Dendritic cell treated with granulocyte-macrophage colony-stimulating factor and Interleukin-4, amounts not matched to agents 40 ng/mL and 50 ng/mL, for 4 days (primary cell): ENCODE results near the gene RAPGEF2.
"Not testable (repeated sequence)": the region's sequence is repeated elsewhere in the genome, so short reads cannot be mapped to it uniquely, and the experiment has no call there.

Experiments
- H3K27ac Mint-ChIP-seq: one replicate; pipeline ENCODE4 v1.8.0; 2022; ENCODE audit warnings: mild to moderate bottlenecking, mixed read lengths
- H3K27me3 Mint-ChIP-seq: one replicate; pipeline ENCODE4 v1.8.0; 2022; ENCODE audit warnings: mild to moderate bottlenecking, mixed read lengths
- H3K36me3 Mint-ChIP-seq: one replicate; pipeline ENCODE4 v1.8.0; 2022; ENCODE audit warnings: low read depth, mixed read lengths
- H3K4me1 Mint-ChIP-seq: one replicate; pipeline ENCODE4 v1.8.0; 2022; ENCODE audit warnings: low read depth, mixed read lengths
- H3K4me3 Mint-ChIP-seq: one replicate; pipeline ENCODE4 v1.8.0; 2022; ENCODE audit warnings: mild to moderate bottlenecking, moderate library complexity, mixed read lengths
- H3K9me3 Mint-ChIP-seq: one replicate; pipeline ENCODE4 v1.8.0; 2022; ENCODE audit warnings: mixed read lengths
- intact Hi-C: fragments of 100-400 bp; cut with micrococcal nuclease; formaldehyde crosslinking; loops from one replicate; pipeline ENCODE4 v1.15.0; 2022

Gene RAPGEF2, protein sequence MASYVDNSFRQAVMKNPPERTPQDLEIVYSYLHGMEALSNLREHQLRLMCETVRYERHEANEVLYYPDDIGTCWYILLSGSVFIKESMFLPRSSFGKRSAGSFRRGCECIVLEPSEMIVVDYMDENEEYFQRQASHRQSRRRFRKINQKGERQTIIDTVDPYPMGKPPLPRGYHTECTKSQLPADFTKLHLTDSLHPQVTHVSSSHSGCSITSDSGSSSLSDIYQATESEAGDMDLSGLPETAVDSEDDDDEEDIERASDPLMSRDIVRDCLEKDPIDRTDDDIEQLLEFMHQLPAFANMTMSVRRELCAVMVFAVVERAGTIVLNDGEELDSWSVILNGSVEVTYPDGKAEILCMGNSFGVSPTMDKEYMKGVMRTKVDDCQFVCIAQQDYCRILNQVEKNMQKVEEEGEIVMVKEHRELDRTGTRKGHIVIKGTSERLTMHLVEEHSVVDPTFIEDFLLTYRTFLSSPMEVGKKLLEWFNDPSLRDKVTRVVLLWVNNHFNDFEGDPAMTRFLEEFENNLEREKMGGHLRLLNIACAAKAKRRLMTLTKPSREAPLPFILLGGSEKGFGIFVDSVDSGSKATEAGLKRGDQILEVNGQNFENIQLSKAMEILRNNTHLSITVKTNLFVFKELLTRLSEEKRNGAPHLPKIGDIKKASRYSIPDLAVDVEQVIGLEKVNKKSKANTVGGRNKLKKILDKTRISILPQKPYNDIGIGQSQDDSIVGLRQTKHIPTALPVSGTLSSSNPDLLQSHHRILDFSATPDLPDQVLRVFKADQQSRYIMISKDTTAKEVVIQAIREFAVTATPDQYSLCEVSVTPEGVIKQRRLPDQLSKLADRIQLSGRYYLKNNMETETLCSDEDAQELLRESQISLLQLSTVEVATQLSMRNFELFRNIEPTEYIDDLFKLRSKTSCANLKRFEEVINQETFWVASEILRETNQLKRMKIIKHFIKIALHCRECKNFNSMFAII (N-terminal part only)

DNA sequence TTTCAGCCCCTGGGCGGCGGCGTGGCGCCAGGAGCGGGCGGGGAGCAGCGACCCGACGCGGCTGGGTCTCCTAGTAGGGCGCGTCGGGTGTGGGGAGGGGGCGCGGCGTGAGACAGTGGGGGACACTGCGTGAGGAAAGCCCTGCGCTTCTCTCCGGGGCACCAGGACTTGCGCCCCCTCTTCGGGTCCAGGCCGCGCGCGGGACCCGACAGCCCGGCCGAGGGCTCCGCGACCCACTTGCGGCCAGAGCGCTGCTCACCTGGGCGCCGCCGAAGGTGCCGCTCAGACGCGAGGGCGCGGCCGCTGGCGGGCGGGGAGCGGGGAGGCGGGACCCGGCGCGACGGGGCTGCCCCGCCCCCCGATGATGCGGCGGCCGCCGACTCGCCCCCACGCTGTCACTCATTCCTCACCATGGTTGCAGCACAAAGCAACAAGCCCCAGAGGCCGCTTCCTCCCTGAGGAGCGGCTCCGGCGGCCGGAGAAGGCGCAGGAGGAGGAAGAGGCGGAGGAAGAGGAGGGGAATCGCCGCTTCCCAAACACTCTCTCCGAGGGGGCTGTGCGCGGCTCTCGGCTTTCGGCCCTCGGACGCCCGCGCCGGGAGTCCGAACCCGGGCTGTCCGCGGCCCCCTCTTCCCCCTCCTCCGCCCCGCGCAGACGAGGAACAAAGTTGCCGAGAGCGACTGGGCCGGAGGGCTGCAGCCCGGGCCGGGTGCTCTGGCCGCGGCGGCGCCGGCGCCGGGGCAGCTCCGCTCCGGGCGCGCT lies at the start of gene RAPGEF2:
Gene RAPGEF2 (plus strand): TSS at position 458 of the 762 bp plus-strand sequence. CDS start 1,084 bp downstream, outside the sequence.
- Mint-ChIP-seq H3K4me3 (peak within 1 kb of the TSS; percentile 88), H3K27ac (peak within 1 kb of the TSS; percentile 93), H3K27me3 (peaks cover 26% of the 10 kb centered on the region), H3K4me1 (peaks cover 47% of the 10 kb centered on the region), H3K36me3 (peaks cover 8% of the 10 kb centered on the region), H3K9me3 (no peaks in the 10 kb centered on the region)
- intact Hi-C loops: no loop called here

DNA sequence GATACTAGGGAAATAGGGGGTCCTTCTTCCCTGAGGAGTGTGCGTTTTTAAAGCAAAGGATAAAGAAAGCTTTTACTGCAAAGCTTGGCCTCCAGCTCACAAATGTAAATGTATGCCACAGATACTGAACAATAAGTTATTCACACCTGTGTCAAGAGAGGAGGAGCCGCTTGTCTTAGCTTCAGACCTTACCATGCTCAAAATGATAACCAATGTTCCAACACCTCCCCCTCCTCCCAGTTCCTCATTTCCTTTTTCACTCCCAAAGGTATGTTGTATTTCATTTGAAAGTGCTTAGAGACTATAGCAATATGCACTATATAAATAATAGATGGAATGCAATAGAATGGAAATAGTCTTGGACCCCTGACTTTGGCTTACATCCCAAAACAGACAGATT lies 47.0 kb upstream of the RAPGEF2 start:
- Mint-ChIP-seq H3K4me3 (no peak overlapping the region), H3K9me3 (no peaks in the 10 kb centered on the region), H3K27me3 (peaks cover 1% of the 10 kb centered on the region), H3K36me3 (no peaks in the 10 kb centered on the region), H3K27ac (no peak overlapping the region), H3K4me1 (peaks cover 9% of the 10 kb centered on the region)
- intact Hi-C loops: no loop called here

DNA sequence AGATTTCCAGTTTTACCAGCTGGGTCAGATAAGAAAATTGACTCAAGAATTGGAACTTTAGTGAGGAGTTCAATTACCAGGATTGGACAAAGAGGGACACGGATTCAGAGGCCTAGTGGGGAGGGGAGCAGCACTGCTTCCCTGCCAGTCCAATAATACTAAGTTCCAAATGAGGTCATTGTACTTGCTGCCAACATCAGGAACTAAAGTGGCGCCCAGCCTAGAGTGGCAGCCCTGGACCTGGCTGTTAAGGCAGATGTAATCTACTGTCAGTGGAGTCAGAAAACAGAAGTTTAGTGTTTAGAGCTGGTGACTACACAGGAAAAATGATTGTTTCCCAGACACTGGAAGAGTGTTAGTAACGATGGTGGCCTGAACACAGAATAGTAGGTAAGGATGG lies 42.7 kb upstream of the RAPGEF2 start:
- Mint-ChIP-seq H3K9me3 (no peaks in the 10 kb centered on the region), H3K4me1 (no peaks in the 10 kb centered on the region), H3K27ac (no peak overlapping the region), H3K36me3 (no peaks in the 10 kb centered on the region), H3K27me3 (no peaks in the 10 kb centered on the region), H3K4me3 (no peak overlapping the region)
- intact Hi-C loops: no loop called here

DNA sequence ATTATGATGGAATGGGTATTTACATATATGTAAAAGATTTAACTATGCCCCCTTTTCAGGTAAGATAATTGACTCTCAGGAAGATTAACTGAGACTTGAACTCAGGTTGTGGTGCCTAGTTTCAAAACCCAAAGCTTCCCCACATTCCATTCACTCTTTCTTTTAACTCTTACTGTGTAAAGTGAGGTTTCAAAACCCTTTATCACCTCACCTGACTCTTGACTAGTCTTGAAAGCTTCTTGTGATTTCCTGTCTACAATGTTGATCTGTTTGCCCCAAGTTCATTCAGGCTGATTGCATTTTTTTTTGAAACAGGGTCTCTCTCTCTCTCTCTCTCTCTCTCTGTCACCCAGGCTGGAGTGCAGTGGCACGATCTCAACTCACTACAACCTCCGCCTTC lies 40.5 kb upstream of the RAPGEF2 start:
- H3K27me3 Mint-ChIP-seq: no peaks in the 10 kb centered on the region
- H3K27ac Mint-ChIP-seq: no peak overlapping the region
- H3K9me3 Mint-ChIP-seq: no peaks in the 10 kb centered on the region
- no peaks in the 10 kb centered on the region for H3K36me3 Mint-ChIP-seq
- intact Hi-C loops: no loop called here
- no peaks in the 10 kb centered on the region for H3K4me1 Mint-ChIP-seq
- H3K4me3 Mint-ChIP-seq: no peak overlapping the region

DNA sequence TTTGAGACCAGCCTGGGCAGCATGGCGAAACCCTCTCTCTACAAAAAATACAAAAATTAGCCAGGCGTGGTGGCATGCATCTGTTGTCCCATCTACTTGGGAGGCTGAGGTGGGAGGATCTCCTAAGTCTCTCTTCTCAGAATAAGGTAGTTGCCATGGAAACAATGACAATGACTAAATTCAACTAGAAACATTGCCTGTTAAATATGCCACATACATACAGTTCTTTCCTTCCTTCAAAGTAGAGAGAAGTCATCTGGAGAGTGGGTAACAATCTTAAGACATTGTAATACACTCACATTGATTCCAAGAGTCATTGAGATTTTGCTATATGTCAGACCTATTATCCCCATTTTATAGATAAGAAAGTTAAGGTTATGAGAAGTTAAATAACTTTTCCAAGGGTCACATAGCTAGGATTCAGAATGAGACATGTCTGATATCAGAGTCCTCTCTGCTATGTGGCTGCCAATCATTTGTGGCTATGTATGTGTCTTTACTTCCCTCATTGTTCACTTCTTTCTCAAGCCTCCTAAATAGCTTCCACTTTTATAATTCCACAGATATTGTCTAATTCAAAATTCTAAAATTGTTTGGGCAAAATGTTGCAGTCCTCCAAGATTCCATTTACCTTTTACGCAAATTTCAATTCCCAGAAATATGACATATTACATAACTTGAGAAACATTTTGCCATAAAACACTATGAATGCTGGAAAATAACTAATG lies 37.2 kb upstream of the RAPGEF2 start:
- intact Hi-C loops: no loop called here
- Mint-ChIP-seq H3K9me3 (no peaks in the 10 kb centered on the region), H3K27me3 (no peaks in the 10 kb centered on the region), H3K4me3 (no peak overlapping the region), H3K36me3 (no peaks in the 10 kb centered on the region), H3K27ac (no peak overlapping the region), H3K4me1 (no peaks in the 10 kb centered on the region)

DNA sequence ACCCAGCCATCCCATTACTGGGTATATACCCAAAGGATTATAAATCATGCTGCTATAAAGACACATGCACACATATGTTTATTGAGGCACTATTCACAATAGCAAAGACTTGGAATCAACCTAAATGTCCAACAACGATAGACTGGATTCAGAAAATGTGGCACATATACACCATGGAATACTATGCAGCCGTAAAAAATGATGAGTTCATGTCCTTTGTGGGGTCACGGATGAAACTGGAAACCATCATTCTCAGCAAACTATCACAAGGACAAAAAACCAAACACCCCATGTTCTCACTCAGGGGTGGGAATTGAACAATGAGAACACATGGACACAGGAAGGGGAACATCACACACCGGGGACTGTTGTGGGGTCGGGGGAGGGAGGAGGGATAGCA lies 34.7 kb upstream of the RAPGEF2 start:
- H3K4me1 Mint-ChIP-seq, H3K36me3 Mint-ChIP-seq, H3K9me3 Mint-ChIP-seq, H3K27me3 Mint-ChIP-seq, intact Hi-C loops, H3K27ac Mint-ChIP-seq, H3K4me3 Mint-ChIP-seq: not testable (repeated sequence)

DNA sequence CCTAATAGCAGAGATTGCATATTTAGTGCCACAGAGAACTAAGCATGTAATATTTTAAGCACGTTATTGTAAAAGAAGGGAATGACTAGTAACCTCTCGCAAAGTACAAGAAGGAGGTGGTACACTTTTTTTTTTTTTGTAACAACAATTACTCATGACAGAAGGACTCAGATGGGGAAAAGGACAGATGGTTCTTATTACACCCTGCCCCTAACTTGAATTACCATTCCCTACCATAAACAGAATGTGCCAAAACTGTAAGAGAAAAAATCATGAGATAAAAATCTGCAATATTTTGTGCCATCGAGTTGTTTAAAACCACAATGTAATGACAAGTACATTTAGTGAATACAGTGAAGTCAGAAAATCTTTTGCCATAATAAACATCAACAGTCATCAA lies 33.0 kb upstream of the RAPGEF2 start:
- no peaks in the 10 kb centered on the region for H3K4me1 Mint-ChIP-seq
- H3K4me3 Mint-ChIP-seq: no peak overlapping the region
- intact Hi-C loops: no loop called here
- H3K27ac Mint-ChIP-seq: no peak overlapping the region
- no peaks in the 10 kb centered on the region for H3K9me3 Mint-ChIP-seq
- no peaks in the 10 kb centered on the region for H3K27me3 Mint-ChIP-seq
- H3K36me3 Mint-ChIP-seq: no peaks in the 10 kb centered on the region

DNA sequence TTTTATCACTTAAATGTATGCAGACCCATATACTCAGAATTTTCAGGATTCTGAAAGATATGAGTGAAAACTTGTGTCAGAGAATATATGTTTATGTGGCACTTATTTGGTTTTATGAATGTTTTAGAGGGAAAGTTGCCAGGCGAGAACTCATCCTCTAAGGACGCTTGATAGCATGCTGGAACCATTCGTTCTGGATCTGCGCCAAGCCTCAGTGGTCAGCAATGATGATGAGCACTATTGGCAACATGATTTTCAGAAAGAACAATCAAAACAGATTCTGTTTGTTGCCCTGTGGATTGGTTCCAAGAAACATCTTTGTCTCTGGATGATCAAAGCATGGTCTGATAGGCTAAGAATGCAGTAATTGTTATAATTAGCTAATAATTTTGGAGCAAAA lies 32.1 kb upstream of the RAPGEF2 start:
- no peak overlapping the region for H3K4me3 Mint-ChIP-seq
- no peaks in the 10 kb centered on the region for H3K27me3 Mint-ChIP-seq
- H3K9me3 Mint-ChIP-seq: no peaks in the 10 kb centered on the region
- H3K4me1 Mint-ChIP-seq: no peaks in the 10 kb centered on the region
- intact Hi-C loops: no loop called here
- H3K27ac Mint-ChIP-seq: no peak overlapping the region
- H3K36me3 Mint-ChIP-seq: no peaks in the 10 kb centered on the region

DNA sequence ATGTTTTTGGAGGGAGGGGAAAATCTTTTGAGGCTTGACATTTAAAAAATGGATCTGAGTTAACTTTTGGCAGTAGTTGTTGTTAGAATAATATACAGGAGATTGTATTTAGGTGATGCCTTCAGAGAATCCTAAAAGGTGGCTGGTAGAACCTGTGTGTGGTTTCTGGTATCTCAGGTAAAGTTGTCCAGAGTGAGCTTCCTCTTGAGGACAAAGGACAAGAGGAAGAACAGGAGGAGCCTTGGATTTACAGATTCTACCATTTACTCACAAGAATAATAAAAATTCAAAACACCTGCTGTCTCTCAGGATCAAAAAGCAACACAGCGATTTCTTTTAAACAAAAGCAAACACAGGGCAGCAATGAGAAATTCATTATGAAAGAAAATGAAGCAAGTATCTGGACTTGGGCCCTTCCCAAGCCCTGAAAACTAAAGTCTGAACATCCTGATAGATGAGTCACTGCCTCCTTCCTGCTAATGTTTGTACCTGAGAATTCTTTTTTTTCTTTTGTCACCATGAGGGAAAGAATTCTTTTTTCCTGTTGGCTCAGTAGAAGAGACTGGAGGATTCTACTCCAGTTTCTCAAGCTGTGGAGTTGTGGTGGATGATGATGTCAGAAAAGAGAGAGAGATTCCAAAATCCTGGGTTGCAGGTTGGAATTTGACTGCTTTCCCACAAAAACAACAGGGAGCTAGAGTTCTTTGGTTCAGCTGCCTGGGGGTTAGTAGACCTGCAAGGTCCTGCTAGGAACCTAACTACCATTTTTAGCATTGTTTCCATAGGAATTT lies 31.5 kb upstream of the RAPGEF2 start:
- Mint-ChIP-seq H3K9me3 (no peaks in the 10 kb centered on the region), H3K36me3 (no peaks in the 10 kb centered on the region)
- intact Hi-C loops: no loop called here

DNA sequence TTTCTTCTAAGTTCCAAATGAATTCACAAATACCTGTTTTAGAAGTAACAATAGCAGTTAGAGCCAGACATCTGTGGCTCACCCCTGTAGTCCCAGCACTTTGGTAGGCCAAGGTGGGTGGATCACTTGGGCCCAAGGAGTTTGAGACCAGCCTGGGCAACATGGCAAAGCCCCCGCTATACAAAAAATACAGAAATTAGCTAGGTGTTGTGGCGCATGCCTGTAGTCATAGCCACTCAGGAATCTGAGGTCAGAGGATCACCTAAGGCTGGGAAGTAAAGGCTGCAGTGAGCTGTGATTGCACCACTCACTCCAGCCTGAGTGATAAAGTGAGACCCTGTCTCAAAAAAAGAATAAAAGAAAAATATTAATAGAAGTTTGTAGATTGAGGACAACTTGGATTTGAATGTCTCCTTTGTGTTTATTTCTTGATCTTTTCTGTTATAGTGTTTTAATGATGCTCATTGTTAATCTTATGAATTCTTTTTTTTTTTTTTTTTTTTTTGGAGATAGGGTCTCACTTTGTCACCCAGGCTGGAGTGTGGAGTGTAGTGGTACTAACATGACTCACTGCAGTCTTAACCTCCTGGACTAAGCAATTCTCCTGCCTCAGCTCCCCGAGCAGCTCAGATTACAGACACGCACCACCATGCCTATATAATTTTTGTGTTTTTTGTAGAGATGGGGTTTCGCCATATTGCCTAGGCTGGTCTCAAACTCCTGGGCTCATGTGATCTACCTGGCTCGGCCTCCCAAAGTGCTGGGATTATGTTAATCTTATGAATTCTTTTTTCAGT lies 30.7 kb upstream of the RAPGEF2 start:
- intact Hi-C loops: no loop called here
- H3K36me3 Mint-ChIP-seq: no peaks in the 10 kb centered on the region
- no peaks in the 10 kb centered on the region for H3K9me3 Mint-ChIP-seq
- H3K4me1 Mint-ChIP-seq: no peaks in the 10 kb centered on the region
- no peak overlapping the region for H3K4me3 Mint-ChIP-seq
- H3K27me3 Mint-ChIP-seq: no peaks in the 10 kb centered on the region
- no peak overlapping the region for H3K27ac Mint-ChIP-seq

More for the DNA sequence above, 31.5 kb upstream of the RAPGEF2 start:
- H3K27ac Mint-ChIP-seq: no peak overlapping the region
- H3K27me3 Mint-ChIP-seq: no peaks in the 10 kb centered on the region
- no peaks in the 10 kb centered on the region for H3K4me1 Mint-ChIP-seq
- no peak overlapping the region for H3K4me3 Mint-ChIP-seq

DNA sequence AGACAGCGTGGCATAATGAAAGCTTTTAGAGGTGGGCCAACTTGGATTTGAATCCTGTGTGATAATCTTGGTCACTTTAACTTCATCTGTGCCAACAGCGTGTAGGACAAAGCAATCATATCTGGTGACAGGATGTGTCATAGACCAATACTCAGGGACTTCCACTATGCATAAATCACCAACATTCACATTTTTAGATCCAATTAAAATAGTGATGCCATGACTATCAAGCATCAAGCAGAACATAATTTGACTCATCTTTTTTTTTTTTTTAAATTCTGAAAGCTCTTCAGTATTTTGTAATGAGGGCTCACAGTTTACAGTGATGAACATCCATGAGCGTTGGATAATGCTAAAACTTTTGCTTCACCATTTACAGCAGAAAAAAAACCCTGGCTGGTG lies 27.3 kb upstream of the RAPGEF2 start:
- Mint-ChIP-seq H3K36me3 (no peaks in the 10 kb centered on the region), H3K27me3 (no peaks in the 10 kb centered on the region), H3K4me1 (peaks cover 7% of the 10 kb centered on the region), H3K9me3 (no peaks in the 10 kb centered on the region), H3K4me3 (no peak overlapping the region), H3K27ac (no peak overlapping the region)
- intact Hi-C loops: no loop called here

DNA sequence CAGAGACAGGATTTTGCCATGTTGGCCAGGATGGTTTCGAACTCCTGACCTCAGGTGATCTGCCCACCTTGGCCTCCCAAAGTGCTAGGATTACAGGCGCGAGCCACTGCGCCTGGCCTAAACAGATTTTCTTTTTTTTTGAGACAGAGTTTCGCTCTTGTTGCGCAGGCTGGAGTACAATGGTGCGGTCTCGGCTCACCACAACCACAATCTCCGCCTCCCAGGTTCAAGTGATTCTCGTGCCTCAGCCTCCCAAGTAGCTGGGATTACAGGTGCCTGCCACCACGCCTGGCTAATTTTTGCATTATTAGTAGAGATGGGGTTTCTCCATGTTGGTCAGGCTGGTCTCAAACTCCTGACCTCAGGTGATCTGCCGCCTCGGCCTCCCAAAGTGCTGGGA lies 25.9 kb upstream of the RAPGEF2 start:
- intact Hi-C loops, H3K9me3 Mint-ChIP-seq, H3K27ac Mint-ChIP-seq, H3K27me3 Mint-ChIP-seq, H3K4me1 Mint-ChIP-seq, H3K4me3 Mint-ChIP-seq, H3K36me3 Mint-ChIP-seq: not testable (repeated sequence)
